Measurements from ENCODE around the gene IZUMO2.
A peak's percentile ranks its signal among the peaks of the same experiment; 100 is the strongest.
"Not testable (repeated sequence)": the region's sequence is repeated elsewhere in the genome, so short reads cannot be mapped to it uniquely, and the experiment has no call there.

IZUMO2 gene

GRCh38 chr19:50154529-50154928 lies 8.6 kb downstream of the IZUMO2 start:
- Histone ChIP-seq H3K4me1 (no peaks in the 10 kb centered on the region), H3K27me3 (no peaks in the 10 kb centered on the region), H3K9me3 (no peaks in the 10 kb centered on the region), H3K36me3 (no peaks in the 10 kb centered on the region), H3K4me3 (ENCODE audit: low read depth, low read length) (no peak overlapping the region)
- DNase-seq, result no peak
- no peak for TF ChIP-seq CTCF (IDR thresholded peaks at IDR 0.05; ENCODE audit: low read depth, low read length)

- Histone ChIP-seq H3K27me3 (no peaks in the 10 kb centered on the region), H3K4me1 (no peaks in the 10 kb centered on the region), H3K36me3 (no peaks in the 10 kb centered on the region), H3K9me3 (peaks cover 3% of the 10 kb centered on the region; the same call in 1 of the 2 replicates), H3K4me3 (ENCODE audit: low read depth, low read length) (no peak overlapping the region)
- no peak for TF ChIP-seq CTCF (IDR thresholded peaks at IDR 0.05; ENCODE audit: low read depth, low read length)
- DNase-seq, result no peak
These were observed 10.5 kb downstream of the IZUMO2 start for GRCh38 chr19:50152578-50152977.

GRCh38 chr19:50148528-50148927 lies 14.6 kb downstream of the IZUMO2 start:
- peak overlapping the region; percentile 76 for H3K4me3 ChIP-seq (ENCODE audit: low read depth, low read length)
- no peaks in the 10 kb centered on the region for H3K4me1 ChIP-seq
- no peak for DNase-seq
- H3K9me3 ChIP-seq, result peaks cover 3% of the 10 kb centered on the region; the same call in 1 of the 2 replicates
- TF ChIP-seq CTCF (IDR thresholded peaks at IDR 0.05; ENCODE audit: low read depth, low read length), result no peak
- H3K27me3 ChIP-seq, result no peaks in the 10 kb centered on the region
- no peaks in the 10 kb centered on the region for H3K36me3 ChIP-seq

- Histone ChIP-seq H3K27me3 (no peaks in the 10 kb centered on the region), H3K9me3 (peaks cover 3% of the 10 kb centered on the region; the same call in 1 of the 2 replicates)
These were observed 15.3 kb downstream of the IZUMO2 start for GRCh38 chr19:50147462-50148423.

GRCh38 chr19:50141921-50142320 lies 21.2 kb downstream of the IZUMO2 start:
- H3K4me3 ChIP-seq (ENCODE audit: low read depth, low read length); DNase-seq; H3K36me3 ChIP-seq; H3K4me1 ChIP-seq; H3K27me3 ChIP-seq; H3K9me3 ChIP-seq: not testable (repeated sequence)

More at GRCh38 chr19:50147462-50148423, 15.3 kb downstream of the IZUMO2 start:
- peak overlapping the region; percentile 76 for H3K4me3 ChIP-seq (ENCODE audit: low read depth, low read length)
- peak; percentile 88 for DNase-seq
- TF ChIP-seq CTCF (IDR thresholded peaks at IDR 0.05; ENCODE audit: low read depth, low read length), result peak; percentile 81
- no peaks in the 10 kb centered on the region for H3K4me1 ChIP-seq
- H3K36me3 ChIP-seq, result no peaks in the 10 kb centered on the region

- not testable (repeated sequence) for DNase-seq; H3K4me1 ChIP-seq; H3K9me3 ChIP-seq; H3K36me3 ChIP-seq; H3K27me3 ChIP-seq; H3K4me3 ChIP-seq (ENCODE audit: low read depth, low read length)
These were observed 22.8 kb downstream of the IZUMO2 start for GRCh38 chr19:50140118-50140845.

- H3K9me3 ChIP-seq; H3K4me1 ChIP-seq; H3K4me3 ChIP-seq (ENCODE audit: low read depth, low read length); H3K36me3 ChIP-seq; H3K27me3 ChIP-seq; DNase-seq: not testable (repeated sequence)
These were observed 26.3 kb downstream of the IZUMO2 start for GRCh38 chr19:50136603-50137365.

GRCh38 chr19:50135856-50136602 lies 27.1 kb downstream of the IZUMO2 start:
- DNase-seq; H3K9me3 ChIP-seq; H3K36me3 ChIP-seq; H3K4me1 ChIP-seq; H3K27me3 ChIP-seq; H3K4me3 ChIP-seq (ENCODE audit: low read depth, low read length): not testable (repeated sequence)

GRCh38 chr19:50134777-50135719 lies 28.0 kb downstream of the IZUMO2 start:
- not testable (repeated sequence) for DNase-seq; H3K36me3 ChIP-seq; H3K4me1 ChIP-seq; H3K27me3 ChIP-seq; H3K9me3 ChIP-seq; H3K4me3 ChIP-seq (ENCODE audit: low read depth, low read length)

Data from BE2C (cell line).